CD4-positive, alpha-beta T cell treated with Interleukin-21 for 1 hour (primary cell): ENCODE measurements around the gene UBAC1.
A peak's percentile ranks its signal among the peaks of the same experiment; 100 is the strongest.

ENCODE experiments used
- DNase-seq: peaks from one replicate; pipeline ENCODE4 v3.0.0-alpha.2; 2020

Gene UBAC1

DNA sequence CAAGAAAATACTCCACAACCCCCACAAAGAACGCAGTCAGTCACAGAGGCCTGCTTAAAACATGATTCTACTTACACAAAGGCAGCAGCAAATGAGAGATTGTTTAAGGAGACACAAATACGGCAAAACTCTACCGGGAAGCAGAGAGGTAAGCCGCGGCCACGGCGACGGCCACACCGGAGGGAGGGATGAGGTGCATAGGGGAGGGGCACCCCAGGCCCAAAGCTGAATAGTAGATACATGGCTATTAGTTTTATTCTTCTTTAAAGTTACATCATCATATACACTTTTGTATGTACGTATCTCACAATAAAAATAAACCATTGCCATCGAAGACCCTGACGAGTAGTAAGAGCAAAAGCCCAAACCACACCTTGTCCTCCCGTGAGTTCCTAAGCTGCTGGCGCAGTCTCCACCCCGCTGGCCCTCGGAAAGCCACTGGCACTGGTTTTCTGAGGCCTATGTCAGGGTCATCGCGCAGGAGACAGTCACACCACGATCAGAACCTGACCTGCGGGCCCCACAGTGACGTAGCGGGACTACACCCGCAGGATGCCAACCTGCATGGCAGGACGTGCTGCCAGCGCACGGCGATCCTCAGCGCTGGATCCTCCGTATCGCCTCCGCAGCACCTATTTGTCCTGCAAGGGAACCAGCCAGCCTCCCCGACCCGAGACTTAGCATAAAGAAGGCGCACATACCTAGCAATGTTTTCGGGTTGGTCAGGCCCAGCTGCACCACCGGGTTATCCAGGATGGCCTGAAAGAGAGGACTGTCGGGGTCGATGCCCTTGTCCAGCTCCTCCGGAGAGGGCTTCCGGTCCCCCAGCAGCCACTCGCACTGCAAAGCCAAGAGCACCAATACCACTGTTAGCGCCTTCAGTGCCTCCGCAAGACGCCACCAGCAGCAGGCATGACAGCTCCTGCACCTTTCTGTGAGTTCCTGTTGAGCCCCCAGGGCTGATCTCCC lies 23.4 kb downstream of the UBAC1 start:
- no peak for DNase-seq

DNA sequence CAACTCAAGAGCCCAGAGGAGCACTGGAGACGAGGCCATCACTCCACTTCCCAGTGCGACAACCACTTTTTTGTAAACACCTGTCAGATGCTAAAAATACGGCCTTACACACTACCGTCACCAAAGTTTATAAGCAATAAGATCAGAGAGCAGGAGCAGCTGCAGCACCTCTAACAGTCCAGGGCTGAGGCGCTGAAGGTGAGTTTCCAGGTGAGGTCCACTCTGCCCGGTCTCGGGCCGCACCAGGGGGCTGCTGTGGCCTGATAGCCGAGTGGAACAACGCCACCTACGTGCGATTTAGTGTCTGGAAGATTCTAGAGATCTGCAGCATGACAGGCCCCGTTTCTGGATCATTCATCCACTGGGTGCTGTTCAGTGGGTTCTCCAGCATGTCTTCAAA lies 28.1 kb downstream of the UBAC1 start:
- no peak for DNase-seq

DNA sequence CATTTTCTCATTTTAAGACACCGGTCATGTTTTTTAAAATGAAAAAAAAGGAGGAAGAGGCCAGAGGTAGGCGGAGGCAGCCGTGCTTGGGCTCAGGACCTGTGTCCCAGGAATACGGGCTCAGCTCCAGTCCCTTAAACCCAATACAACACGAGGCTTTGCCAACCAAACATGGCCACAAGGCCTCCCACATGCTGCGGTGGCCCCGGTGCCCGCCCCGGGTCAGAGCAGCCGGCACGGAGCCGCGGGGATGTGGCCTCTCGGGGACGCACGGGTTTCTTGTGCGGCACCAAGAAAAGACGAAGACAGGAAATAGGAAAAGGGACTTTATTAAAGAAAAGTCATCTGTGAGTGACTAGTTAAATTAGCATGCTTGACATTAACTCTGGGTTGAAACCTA lies 28.5 kb downstream of the UBAC1 start:
- DNase-seq, result no peak

DNA sequence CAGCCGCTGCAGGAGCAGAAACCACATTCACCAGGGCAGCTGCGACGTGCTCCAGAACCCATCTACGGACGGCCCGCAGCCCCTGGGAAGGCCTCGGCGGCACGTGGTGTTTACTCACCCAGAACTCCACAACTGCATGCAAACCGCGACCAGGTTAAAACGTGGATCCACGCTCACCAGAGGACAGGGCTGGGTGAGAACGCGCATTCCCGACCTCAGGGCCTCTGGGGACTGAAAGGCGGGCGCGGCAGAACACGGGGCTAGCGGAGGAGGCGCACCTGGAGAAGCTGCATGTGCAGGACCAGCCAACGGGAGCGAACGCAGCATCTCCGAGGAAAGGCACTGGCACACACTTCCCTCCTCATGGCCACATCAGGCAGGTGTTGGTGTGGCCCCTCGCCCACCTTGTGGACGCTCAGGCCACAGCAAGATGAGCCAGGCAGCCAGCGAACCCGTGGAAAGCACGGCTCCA lies 29.8 kb downstream of the UBAC1 start:
- DNase-seq, result no peak

DNA sequence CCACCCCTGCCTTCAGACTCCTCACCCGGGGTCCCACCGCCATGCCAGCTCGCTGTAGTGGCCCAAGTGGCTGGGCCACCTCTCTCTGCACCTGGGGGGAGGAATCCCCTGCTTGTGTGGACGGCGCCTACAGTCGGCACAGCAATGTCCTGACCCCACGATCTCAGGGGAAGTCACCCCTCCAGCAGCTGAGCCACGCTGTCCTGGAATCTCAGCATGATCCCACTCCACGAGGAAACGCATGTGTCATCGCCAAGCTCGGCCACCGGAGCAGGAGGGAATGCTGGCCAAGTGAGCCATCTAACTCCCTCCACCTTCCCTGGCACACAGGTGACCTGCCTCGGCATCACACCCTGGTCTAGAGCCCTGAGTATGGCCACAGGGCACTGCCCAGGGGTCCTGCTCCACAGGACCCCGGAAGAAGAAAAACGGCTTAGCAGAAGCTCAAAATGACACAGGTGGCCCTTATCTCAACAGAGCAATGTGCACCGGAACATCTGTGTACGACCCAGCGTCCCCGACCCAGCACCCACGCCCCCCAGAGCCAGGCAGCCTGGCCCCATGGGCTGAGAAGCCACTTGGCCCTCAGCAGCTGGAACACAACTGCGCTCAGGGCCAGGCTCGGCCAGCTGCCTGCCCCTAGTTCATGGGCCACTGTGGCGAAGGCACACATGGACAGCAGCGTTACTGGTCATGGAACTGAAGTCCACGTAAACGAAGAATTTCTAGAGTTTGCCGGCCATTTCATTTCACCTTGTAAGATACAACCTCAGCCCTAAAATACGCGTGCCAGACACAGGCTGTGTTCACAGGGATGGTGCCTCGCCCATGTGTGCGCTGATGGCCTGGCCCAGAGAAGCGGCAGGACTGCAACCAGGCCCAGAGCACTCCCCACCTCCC lies 30.5 kb downstream of the UBAC1 start:
- DNase-seq, result no peak

DNA sequence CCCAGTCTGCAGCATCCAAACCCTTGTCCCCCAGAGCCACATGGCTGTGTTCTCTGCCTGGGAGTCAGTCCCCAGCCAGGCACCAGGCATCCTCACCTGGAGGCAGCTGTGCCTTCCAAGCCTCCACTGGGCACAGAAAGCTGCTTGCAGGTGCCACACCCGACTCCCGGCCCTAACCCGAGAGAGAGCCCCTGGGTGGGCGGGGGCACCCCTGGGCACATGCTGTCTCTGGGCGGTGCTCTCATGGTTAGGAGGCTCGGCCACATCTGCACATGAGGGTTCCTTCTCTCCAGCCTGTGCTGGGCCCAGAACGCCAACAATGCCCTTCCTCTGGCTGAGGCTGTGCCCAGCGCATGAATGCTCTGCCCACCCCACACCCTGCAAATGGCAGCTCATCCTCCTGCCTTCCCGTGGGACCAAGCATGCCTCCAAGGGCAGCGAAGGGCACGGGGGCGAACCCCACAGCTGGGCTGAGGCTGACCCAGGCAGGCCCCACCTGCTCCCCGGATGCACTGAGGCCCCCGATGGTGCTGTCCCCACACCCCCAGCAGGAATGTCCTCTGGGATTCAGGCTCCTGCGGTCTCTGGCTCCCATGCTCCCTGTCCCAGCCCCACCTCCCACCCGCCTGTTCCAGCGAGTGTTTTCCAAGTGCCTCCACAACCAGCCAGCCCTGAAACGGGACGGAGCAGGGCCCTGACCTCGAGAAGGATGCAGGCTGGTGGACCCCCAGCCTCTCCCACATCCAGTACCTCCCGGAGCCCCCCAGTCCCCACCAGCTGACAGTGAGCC lies 31.3 kb downstream of the UBAC1 start:
- no peak for DNase-seq

DNA sequence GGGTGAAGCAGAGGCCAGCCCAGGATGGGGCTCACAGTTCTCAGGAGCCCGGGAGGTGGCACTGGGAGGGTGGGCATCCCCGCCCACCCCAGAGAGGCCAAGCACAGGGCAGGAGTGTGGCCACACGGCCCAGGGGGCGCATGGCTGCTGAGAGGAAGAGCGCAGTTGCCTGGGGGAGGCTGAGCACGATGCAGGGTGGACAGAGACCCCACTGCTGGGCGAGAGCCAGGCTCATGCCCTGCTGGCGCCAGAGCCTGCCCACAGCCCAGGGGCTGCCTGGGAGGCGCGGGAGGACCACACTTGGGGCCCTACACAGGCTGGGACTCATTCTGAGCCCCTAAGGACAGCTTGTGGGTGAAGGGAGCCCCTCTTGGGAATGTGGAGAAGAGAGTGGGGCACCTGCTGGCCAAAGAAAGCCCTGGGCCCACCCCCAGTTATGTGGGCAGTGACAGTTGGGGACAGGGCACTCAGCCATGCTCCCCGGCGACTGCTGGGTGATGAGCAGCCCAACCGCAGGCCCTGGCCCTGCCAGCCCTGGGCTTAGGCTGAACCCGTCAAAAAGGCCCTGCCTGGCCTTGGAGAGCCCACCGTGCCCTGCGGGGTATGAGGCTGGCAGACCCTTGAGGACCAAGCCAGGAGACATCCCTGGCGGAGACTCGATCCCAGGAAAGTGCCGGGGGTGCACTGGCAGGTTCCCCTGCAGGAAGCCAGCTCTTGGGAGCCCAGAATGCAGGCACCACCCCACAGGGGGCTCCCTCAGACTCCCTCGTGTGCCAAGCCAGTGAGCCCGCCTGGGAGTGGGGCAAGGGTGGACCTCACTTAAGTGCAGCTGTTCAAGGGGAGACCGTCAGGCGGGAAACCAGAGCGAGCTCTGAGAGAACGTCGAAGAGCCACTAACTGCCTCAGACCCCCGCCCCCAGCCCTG lies 32.2 kb downstream of the UBAC1 start:
- DNase-seq, result no peak

DNA sequence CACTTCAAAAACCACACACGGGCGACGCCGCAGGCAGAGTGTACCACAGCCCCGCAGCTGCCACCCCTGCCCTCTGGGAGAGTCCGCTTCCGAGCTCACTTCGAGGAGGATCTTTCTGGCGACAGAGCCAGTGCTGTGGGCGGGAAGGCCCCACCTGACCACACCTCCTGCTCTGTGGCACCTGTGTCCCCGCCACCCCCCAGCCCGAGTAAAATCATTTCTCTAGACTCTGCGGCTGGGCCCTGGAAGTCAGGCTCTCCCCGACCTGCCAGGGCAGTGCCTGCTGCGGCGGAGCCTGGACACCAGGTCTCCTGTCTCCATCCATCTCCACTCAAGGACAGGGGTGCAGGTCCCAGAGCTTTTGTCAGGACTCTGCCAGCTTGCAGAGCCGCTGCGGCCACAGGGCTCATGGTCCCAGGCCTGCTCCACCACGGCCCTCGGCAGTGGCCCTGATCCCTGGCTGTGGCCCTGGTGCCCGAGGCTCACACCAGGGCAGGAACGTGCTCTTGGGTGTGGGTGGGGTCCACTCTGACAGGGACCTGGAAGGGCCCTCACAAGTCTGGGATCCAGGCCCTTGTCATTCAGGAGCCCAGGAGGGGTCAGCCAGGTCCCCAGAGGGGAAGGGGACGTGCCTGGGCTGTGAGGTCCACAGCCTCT lies 33.0 kb downstream of the UBAC1 start:
- DNase-seq, result no peak

DNA sequence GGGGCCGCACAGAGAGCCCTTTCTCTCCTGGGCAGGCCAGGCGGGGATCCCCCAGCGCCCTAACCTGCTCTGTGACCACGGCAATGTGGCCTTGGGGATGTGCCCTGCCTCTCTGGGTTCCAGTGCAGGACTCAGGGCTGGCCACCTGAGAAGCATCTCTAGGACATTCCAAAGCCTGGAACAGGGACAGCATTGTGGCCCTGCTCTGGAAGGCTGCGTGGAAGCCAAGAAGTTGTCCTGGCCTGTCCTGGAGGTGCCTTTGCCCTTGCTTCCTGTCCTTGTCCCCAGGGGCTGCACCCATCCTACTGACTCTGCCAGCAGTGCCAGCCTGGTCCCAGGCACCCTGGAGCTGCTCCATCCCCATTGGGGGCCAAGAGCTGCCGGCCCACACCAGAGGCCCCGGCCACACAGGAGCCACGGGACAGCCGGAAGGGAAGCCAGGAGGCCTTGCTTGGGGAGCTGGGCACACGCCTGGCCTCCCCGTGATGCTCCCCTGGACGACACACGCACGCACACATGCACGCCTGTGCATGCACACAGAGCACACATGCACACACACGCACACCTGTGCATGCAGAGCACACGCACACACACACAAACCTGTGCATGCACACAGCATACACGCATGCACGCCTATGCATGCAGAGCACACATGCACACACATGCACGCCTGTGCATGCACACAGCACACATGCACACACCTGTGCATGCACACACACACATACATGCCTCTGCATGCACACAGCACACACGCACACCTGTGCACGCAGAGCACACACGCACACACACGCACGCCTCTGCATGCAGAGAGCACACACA lies 33.8 kb downstream of the UBAC1 start:
- no peak for DNase-seq

DNA sequence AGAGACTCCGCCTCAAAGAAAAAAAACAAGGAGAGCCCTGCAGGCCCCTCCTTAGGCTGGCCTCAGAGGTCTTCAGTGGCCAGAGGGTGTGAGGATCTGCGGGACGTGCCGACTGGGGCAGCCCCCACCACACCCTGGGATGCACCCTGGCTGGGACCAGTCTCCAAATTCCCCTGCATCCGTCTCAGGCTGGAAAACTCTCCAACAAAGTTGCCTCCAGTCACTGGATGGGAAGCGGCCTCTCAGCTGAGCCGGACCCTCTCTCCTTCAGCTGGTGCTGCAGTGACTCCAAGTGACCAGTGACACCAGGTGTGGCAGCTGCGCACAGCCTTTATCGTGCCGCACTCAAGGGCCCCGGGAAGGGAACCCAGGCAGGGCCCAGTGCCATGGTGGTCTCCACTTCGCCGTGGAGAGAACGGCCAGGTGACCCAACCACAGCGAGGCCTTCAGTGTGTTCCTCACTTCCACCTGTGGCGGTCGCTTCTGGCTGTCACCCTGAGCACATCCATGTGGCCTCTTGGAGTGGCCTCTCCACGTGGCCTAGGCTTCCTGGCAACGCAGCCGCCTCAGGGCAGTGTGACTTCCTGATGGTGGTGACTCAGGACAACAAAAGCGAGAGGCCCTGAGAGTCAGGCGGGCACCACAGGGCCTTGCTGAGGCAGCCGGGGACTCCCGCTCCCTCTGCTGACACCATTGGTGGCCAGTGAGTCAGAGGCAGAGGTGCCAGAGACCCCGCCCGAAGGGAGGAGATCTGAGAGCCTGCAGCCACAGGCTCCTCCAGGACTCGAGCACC lies 34.6 kb downstream of the UBAC1 start:
- DNase-seq, result peak; percentile 17

DNA sequence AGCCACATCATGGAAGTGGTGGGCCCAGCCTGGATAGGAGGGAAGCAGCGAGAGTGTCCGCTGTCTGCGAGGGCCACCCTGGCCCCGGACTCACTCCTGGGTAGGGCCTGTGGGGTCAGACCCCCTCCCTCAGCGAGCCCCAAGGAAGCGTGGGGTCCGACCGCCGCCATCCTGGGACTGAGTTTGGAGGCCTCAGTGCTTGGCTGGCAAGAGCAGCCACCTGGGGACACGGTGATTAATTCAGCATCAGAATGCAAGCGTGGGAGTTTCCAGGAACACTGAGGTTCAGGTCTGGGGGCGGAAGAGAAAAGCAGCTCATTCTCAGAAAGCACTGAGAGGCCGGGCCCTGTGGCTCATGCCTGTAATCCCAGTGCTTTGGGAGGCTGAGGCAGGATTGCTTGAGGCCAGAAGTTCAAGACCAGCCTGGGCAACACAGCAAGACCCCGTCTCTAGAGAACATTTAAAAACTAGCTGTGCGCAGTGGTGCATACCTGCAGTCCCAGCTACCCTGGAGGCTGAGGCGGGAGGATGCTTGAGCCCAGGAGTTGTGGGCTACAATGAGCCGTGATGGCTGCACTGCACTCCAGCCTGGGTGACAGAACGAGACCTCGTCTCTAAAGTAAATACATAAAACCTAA lies 35.6 kb downstream of the UBAC1 start:
- no peak for DNase-seq

DNA sequence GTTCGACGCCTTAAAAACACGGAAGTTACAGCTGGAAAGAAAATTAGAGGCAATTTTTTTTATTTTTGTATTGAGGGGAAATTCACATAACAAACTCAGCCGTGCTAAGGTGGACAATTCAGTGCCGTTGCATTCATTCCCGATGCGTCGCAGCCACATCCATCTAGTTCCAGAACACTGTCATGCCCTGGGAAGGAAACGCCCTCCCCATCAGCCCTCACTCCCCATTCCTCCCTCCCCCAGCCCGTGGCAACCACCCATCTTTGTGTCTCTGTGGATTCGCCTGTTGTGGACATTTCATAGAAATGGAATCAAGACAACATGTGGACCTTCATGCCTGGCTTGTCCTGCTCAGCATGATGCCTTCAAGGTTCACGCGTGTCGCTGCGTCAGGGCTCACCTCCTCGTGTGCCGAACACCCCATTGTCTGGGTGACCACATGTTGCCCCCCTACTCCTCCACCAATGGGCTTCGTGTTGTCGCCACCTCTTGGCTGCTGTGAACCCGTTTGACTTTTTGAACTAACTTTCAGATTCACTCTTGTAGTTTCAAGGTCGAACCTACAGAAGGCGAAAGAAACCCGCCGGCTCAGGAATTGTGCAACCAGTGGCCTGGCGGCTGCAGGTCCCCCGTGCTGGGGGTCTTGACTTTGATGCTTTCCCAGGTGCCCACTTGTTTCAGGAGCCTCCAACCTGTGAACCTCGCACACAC lies 36.4 kb downstream of the UBAC1 start:
- no peak for DNase-seq

DNA sequence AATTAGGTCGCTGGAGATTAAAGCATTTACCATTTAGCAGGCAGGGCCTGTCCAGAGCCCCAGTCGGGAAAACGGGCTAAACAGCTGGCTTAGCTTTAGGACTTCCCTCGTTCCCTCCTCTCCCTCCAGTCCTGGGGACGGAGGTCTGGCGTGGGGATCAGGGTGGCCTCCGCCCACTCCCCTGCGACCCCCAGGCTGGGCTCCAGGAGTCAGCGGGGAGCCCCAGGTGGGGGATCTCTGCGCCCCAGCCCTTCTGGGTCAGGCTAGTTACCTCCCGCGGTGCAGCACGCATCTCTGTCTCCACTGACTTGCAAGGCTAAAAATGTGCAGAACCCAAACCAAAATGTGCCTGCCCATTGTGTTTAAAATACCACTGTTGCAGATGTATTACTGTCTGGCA lies 37.7 kb downstream of the UBAC1 start:
- DNase-seq, result no peak

DNA sequence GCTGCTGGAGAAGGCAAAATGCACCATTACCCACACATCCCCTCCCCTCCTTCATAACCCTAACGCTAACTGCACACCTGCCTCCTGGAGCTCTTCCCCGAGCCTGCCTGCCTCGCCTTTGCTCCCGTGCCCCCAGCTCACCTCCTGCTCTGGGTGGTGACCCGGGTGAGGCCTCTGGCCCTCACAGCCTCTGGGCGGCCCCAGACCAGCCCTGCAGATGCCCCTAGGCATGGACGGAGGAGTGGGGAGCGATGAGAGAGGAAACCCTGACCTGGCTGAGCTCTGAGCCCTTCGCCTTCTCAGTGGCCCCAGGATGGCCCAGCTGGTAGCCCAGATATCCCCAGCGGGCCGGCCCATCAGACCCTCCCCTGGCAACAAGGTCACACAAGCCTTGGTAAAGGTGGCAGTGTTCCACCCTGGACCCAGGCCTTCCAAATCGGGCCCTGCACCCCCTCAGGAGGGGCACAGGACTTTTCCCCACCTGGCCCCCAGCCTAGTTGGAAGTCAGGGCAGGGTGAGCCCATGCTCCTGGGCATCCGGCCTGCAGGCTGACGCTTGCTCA lies 39.3 kb downstream of the UBAC1 start:
- DNase-seq, result no peak

DNA sequence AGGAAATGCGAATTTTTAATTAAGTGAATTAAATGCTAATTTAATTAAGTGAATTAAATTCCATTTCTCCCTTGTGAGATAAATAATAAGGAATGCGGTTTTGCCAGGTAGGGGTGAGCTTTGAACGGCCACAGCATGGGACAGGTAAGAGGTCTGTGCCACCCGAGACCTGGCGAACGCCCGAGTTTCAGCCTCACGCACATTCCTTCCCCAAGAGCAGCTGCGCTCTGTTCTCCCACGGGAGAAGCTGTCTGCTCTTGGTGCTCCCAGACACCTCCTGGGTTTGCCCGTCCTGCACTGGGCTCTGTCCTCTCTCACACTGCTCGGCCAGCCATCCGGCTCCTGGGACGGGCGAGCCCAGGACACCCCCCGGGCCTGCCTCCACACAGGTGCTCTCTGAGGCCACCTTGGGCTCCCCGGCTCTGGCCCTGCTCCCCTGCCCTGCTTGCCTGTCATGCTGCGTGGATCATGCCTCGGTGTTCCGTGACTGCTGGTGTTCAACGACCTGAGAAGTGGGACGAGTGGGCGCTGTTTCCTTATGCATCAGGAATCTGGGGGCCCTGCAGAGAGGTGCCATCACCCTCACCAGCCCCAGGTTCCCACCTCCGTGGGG lies 40.1 kb downstream of the UBAC1 start:
- DNase-seq, result no peak

DNA sequence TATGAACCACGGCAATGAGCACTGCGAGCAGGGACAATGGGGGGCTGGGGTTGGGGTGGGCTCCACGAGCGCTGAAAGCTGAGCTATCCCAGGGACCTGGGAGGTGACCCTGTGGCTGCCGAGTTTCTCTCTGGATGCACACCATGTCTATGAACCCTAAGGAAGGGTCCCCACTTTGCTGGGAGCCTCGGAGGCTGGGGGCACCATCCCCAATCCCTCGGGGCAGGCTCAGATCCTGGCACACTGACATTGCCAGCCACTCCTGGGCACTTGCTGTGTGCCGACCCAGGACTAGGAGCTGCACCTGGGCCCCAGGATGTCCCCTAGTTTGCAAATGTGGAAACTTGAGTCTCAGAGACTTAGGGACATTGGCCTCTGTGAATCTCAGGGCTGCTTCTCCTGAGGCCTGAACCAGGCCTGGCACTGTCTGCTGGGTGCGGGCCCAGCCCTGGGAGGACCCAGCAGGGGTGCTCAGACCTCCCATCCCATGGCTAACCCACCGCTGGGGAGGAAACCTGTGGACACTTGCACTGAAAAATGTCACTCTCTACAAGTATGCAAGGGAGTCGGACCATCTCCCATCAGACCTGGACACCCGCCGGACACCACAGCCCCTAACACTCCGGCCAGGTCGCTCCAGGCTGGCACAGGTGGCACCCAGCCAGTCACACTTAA lies 40.8 kb downstream of the UBAC1 start:
- DNase-seq, result no peak
